Nephron progenitor cell (in vitro differentiated cells): ENCODE measurements around the gene UROC1.

Experiments
- DNase-seq: peaks from one replicate; pipeline ENCODE4 v3.0.0; 2021
- H3K27ac Mint-ChIP-seq: 2 replicates; pipeline ENCODE4 v1.8.0; 2021; ENCODE audit warnings: mild to moderate bottlenecking, moderate library complexity, mixed read lengths
- H3K27me3 Mint-ChIP-seq: 2 replicates; pipeline ENCODE4 v1.8.0; 2021; ENCODE audit warnings: mild to moderate bottlenecking, low read depth, mixed read lengths; ENCODE audit not compliant: poor library complexity
- H3K36me3 Mint-ChIP-seq: 2 replicates; pipeline ENCODE4 v1.8.0; 2021; ENCODE audit warnings: low read depth, mixed read lengths
- H3K4me1 Mint-ChIP-seq: 2 replicates; pipeline ENCODE4 v1.8.0; 2021; ENCODE audit warnings: mixed read lengths
- H3K4me3 Mint-ChIP-seq: 2 replicates; pipeline ENCODE4 v1.8.0; 2021; ENCODE audit warnings: mild to moderate bottlenecking, moderate library complexity, mixed read lengths
- H3K9me3 Mint-ChIP-seq: 2 replicates; pipeline ENCODE4 v1.8.0; 2021; ENCODE audit warnings: mild to moderate bottlenecking, moderate library complexity, mixed read lengths
- CTCF ChIP-seq: fragments of 200-600 bp; sonication (generic); IDR thresholded peaks from 2 replicates; pipeline ENCODE4 v1.5.0; 2021; ENCODE audit warnings: antibody characterized with exemption

The UROC1 gene

DNA sequence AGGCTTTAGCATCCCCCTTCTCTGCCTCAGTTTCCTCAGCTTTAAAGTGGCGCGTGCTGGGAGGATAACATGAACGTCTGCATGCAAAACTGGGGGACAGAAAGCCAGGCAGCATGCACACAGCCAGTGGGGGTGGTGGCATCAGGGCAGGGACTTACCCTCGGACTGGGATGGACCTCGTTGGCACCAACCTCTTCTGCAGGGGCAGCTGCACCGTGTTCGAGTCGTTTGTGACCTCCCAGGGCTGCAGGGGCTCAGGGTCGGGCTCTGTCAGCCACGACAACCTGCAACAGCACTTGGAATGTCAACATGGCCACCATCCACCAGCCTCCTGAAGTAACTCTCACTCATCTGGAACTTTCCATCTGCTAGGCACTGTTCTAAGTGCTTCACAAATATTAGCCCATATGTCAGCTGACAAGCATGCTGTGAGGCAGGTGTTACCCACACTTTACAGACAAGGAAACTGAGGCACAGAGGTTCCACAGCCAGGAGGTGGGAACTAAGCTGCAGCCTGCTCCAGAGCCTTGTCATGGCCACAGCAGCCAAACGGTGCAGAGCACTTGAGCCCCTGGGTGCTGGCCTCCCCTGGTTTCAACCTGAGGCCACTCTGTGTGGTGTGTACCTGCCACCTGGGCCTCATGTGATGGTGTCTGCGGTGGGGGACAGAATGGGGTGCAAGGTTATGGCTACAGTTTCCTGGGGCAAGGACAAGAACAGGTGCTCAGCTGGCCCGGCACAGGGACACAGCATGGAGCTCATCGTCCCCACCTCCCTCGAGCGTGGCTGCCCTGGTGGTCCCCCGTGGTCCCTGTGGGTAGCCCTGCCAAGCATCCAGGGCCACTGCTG, 34.5 kb upstream of the UROC1 start:
- TF ChIP-seq CTCF = no peak
- H3K27me3 Mint-ChIP-seq = peaks cover 10% of the 10 kb centered on the region
- H3K4me1 Mint-ChIP-seq = peaks cover 33% of the 10 kb centered on the region
- H3K36me3 Mint-ChIP-seq = no peaks in the 10 kb centered on the region
- no peak for DNase-seq
- no peak overlapping the region for H3K27ac Mint-ChIP-seq
- no peak overlapping the region for H3K4me3 Mint-ChIP-seq
- H3K9me3 Mint-ChIP-seq = no peaks in the 10 kb centered on the region

GRCh38 chr3:126551121-126551838, 33.7 kb upstream of the UROC1 start:
- peaks cover 37% of the 10 kb centered on the region for H3K4me1 Mint-ChIP-seq
- no peak overlapping the region for H3K27ac Mint-ChIP-seq
- H3K36me3 Mint-ChIP-seq = no peaks in the 10 kb centered on the region
- no peak overlapping the region for H3K4me3 Mint-ChIP-seq
- no peaks in the 10 kb centered on the region for H3K9me3 Mint-ChIP-seq
- TF ChIP-seq CTCF = no peak
- no peak for DNase-seq
- peaks cover 11% of the 10 kb centered on the region for H3K27me3 Mint-ChIP-seq

GRCh38 chr3:126550488-126551051, 33.0 kb upstream of the UROC1 start:
- H3K4me1 Mint-ChIP-seq = peaks cover 37% of the 10 kb centered on the region
- no peaks in the 10 kb centered on the region for H3K9me3 Mint-ChIP-seq
- no peaks in the 10 kb centered on the region for H3K36me3 Mint-ChIP-seq
- H3K27me3 Mint-ChIP-seq = peaks cover 11% of the 10 kb centered on the region
- TF ChIP-seq CTCF = no peak
- no peak for DNase-seq
- no peak overlapping the region for H3K4me3 Mint-ChIP-seq
- H3K27ac Mint-ChIP-seq = no peak overlapping the region

DNA sequence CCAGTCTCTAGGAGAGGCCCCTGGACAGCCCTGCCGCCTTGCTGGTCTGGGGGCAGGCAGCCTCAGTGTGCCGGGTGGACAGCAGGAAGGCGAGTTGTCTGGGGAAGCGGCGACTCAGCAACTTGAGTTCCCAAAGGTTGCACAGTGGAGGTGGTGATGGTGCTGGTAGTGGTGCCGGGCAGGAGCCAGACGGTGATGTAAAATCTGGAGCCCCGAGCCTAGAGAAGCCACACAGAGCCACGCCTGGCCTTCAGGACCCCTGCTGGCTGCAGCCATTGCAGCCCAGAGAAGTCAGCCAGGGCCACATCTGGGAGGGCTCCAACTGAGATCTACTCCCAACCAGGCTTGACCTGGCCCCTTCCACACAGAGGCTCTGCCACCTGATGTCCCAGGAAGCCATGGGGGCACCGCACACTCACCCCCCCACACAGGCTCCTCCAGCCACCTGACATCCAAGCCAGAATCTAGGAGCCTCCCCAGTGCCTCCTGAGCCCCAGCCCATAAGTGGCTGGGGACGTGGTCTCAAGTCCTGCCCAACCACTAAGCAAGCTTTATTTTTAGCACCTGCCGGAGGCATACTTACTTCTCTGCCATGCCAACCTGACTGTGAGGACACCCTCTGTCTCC, 32.4 kb upstream of the UROC1 start:
- H3K27me3 Mint-ChIP-seq = peaks cover 11% of the 10 kb centered on the region
- H3K36me3 Mint-ChIP-seq = no peaks in the 10 kb centered on the region
- H3K4me1 Mint-ChIP-seq = peaks cover 37% of the 10 kb centered on the region
- no peak for TF ChIP-seq CTCF
- no peak for DNase-seq
- no peak overlapping the region for H3K4me3 Mint-ChIP-seq
- H3K27ac Mint-ChIP-seq = no peak overlapping the region
- no peaks in the 10 kb centered on the region for H3K9me3 Mint-ChIP-seq

- DNase-seq = no peak
- no peaks in the 10 kb centered on the region for H3K9me3 Mint-ChIP-seq
- no peaks in the 10 kb centered on the region for H3K36me3 Mint-ChIP-seq
- peaks cover 11% of the 10 kb centered on the region for H3K27me3 Mint-ChIP-seq
- H3K27ac Mint-ChIP-seq = no peak overlapping the region
- no peak for TF ChIP-seq CTCF
- no peak overlapping the region for H3K4me3 Mint-ChIP-seq
- peaks cover 41% of the 10 kb centered on the region for H3K4me1 Mint-ChIP-seq
Observed at GRCh38 chr3:126548556-126549466, 31.2 kb upstream of the UROC1 start.
